ENCODE data around the gene ARHGEF7. TPM values are rescaled to one million over a fixed set of nuclear protein-coding genes. Genes with fewer than 3 reads are reported as not detected.

ARHGEF7 gene
- total RNA-seq, 1 donor from 2014 or later = 63.7 TPM

DNA sequence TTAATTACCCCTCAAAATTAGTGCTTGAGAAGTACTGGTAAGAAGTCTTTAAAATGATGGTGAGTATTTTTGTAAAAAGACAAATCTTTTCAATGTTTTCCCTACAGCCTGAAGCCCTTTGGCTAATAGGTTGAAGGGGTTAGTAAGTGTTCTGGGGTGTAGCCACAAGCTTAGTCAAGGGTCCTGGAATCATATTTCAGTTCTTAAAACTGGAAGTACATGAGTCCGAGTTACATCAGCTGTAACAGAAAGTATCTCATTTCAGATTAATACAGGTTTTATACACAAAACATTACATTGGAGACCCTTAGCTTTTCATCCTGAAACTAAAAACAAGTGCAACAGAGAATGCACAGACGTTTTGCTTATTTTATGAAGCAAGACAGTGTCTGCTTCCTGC, 152.7 kb downstream of the ARHGEF7 start:
- Histone ChIP-seq H3K27ac (no peak overlapping the region), H3K27me3 (ENCODE audit: low read depth) (no peaks in the 10 kb centered on the region), H3K36me3 (peaks cover 66% of the 10 kb centered on the region), H3K9me3 (no peaks in the 10 kb centered on the region), H3K4me1 (peaks cover 4% of the 10 kb centered on the region), H3K4me3 (no peak overlapping the region)
- TF ChIP-seq, protein P1, sequence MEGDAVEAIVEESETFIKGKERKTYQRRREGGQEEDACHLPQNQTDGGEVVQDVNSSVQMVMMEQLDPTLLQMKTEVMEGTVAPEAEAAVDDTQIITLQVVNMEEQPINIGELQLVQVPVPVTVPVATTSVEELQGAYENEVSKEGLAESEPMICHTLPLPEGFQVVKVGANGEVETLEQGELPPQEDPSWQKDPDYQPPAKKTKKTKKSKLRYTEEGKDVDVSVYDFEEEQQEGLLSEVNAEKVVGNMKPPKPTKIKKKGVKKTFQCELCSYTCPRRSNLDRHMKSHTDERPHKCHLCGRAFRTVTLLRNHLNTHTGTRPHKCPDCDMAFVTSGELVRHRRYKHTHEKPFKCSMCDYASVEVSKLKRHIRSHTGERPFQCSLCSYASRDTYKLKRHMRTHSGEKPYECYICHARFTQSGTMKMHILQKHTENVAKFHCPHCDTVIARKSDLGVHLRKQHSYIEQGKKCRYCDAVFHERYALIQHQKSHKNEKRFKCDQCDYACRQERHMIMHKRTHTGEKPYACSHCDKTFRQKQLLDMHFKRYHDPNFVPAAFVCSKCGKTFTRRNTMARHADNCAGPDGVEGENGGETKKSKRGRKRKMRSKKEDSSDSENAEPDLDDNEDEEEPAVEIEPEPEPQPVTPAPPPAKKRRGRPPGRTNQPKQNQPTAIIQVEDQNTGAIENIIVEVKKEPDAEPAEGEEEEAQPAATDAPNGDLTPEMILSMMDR (IDR thresholded peaks at IDR 0.05) = no peak
- DNase-seq (no peak), ATAC-seq (no peak)
- intact Hi-C loops (cut with DNase I) = no loop called here

- peaks cover 80% of the 10 kb centered on the region for H3K36me3 ChIP-seq
Observed at GRCh38 chr13:111269508-111269907, 154.4 kb downstream of the ARHGEF7 start.

DNA sequence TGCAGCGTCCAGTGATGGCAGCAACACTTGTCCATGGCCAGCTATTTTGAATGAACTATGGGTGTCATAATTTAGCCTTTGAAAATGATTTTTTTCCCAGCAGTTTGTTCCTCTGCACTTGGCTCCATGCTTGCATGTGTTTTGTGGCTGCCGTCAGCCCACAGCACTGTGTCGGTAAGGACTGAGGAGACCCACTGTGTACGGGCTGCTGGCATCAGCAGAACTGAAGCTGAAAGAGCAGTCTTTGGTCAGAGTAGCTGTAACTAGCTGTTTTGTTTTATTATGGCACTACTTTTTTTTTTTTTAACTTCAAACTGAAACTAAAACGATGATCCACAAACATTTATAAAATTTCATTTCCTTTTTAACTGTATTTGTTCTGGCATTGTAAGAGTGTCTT, 155.0 kb downstream of the ARHGEF7 start:
- Histone ChIP-seq H3K27ac (no peak overlapping the region), H3K27me3 (ENCODE audit: low read depth) (no peaks in the 10 kb centered on the region), H3K4me1 (peaks cover 4% of the 10 kb centered on the region), H3K9me3 (no peaks in the 10 kb centered on the region), H3K4me3 (no peak overlapping the region), H3K36me3 (peaks cover 83% of the 10 kb centered on the region)
- ATAC-seq (no peak), DNase-seq (no peak)
- intact Hi-C loops (cut with DNase I) = no loop called here
- TF ChIP-seq, protein P1 (IDR thresholded peaks at IDR 0.05) = no peak

More at GRCh38 chr13:111269508-111269907, 154.4 kb downstream of the ARHGEF7 start:
- H3K27me3 ChIP-seq (ENCODE audit: low read depth) = no peaks in the 10 kb centered on the region
- ATAC-seq = no peak
- intact Hi-C loops (cut with DNase I) = no loop called here
- DNase-seq = no peak
- H3K27ac ChIP-seq = no peak overlapping the region
- TF ChIP-seq, protein P1 (IDR thresholded peaks at IDR 0.05) = no peak
- no peaks in the 10 kb centered on the region for H3K9me3 ChIP-seq
- H3K4me1 ChIP-seq = peaks cover 4% of the 10 kb centered on the region
- no peak overlapping the region for H3K4me3 ChIP-seq

GRCh38 chr13:111270765-111271698, 155.9 kb downstream of the ARHGEF7 start:
- DNase-seq (no peak), ATAC-seq (no peak)
- H3K4me1 ChIP-seq = peaks cover 4% of the 10 kb centered on the region
- H3K27ac ChIP-seq = no peak overlapping the region
- H3K36me3 ChIP-seq = peaks cover 85% of the 10 kb centered on the region
- TF ChIP-seq, protein P1 (IDR thresholded peaks at IDR 0.05) = no peak
- H3K9me3 ChIP-seq = no peaks in the 10 kb centered on the region
- intact Hi-C loops (cut with DNase I) = no loop called here
- H3K27me3 ChIP-seq (ENCODE audit: low read depth) = no peaks in the 10 kb centered on the region
- no peak overlapping the region for H3K4me3 ChIP-seq

DNA sequence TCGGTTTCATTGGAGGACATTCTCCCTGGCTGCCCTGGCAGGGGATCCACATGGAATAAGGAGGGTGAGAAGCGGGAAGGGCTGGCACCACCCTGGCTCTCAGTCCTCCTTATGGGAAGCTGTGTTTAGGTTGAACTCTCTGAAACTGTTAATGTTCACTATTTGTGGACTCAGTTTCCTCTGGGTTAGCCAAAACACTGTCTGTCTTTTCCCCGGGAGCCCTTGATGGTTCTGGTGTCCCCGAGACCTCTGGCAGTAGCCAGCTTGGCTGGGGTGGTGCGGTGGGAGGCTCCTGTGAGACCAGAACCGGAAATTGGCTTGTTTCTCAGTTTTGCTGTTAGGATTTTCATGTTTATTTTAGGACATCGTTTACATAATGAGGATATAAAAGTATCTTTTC, 157.0 kb downstream of the ARHGEF7 start:
- Histone ChIP-seq H3K4me1 (peaks cover 4% of the 10 kb centered on the region), H3K36me3 (peaks cover 96% of the 10 kb centered on the region), H3K9me3 (no peaks in the 10 kb centered on the region), H3K4me3 (no peak overlapping the region), H3K27ac (no peak overlapping the region), H3K27me3 (ENCODE audit: low read depth) (no peaks in the 10 kb centered on the region)
- ATAC-seq = no peak
- TF ChIP-seq, protein P1 (IDR thresholded peaks at IDR 0.05) = no peak
- intact Hi-C loops (cut with DNase I) = no loop called here
- DNase-seq = no peak

Measured in lower lobe of right lung (tissue), 2 donors.